C4-2B (cell line): ENCODE results near the gene HIVEP2.

Experiments
- CTCF ChIP-seq: fragments of 450-650 bp; conservative IDR thresholded peaks from 2 replicates; pipeline ENCODE4 v1.5.1; 2017; ENCODE audit warnings: mild to moderate bottlenecking
- ZFX ChIP-seq: fragments of 450-650 bp; IDR thresholded peaks from 2 replicates; pipeline ENCODE4 v1.6.1; 2017

GRCh38 chr6:142802124-142802523, 142.9 kb downstream of the HIVEP2 start:
- TF ChIP-seq CTCF, result no peak
- no peak for TF ChIP-seq ZFX
